HEK293 (cell line): ENCODE results near the gene CDR2L.

ENCODE experiments used
- ATF2 ChIP-seq: fragments of 450-650 bp; formaldehyde crosslinking; IDR thresholded peaks from 2 replicates; pipeline ENCODE4 v1.5.1; 2016; ENCODE audit warnings: missing biosample characterization, missing genetic modification characterization, low read depth
- BCL6B ChIP-seq: fragments of 450-650 bp; formaldehyde crosslinking; IDR thresholded peaks from 2 replicates; pipeline ENCODE4 v1.5.1; 2017; ENCODE audit warnings: missing biosample characterization, missing genetic modification characterization
- FEZF1 ChIP-seq: fragments of 450-650 bp; formaldehyde crosslinking; IDR thresholded peaks from 2 replicates; pipeline ENCODE4 v1.5.1; 2016; ENCODE audit warnings: missing biosample characterization, missing genetic modification characterization
- KLF16 ChIP-seq: fragments of 450-650 bp; formaldehyde crosslinking; IDR thresholded peaks from 2 replicates; pipeline ENCODE4 v1.5.1; 2017; ENCODE audit warnings: missing biosample characterization, missing genetic modification characterization
- ZBTB48 ChIP-seq: fragments of 450-650 bp; formaldehyde crosslinking; IDR thresholded peaks from 2 replicates; pipeline ENCODE4 v1.5.1; 2016; ENCODE audit warnings: missing biosample characterization, missing genetic modification characterization
- ZBTB8A ChIP-seq: fragments of 450-650 bp; formaldehyde crosslinking; IDR thresholded peaks from 2 replicates; pipeline ENCODE4 v1.5.1; 2016; ENCODE audit warnings: missing biosample characterization, missing genetic modification characterization
- ZFP37 ChIP-seq: fragments of 450-650 bp; formaldehyde crosslinking; IDR thresholded peaks from 2 replicates; pipeline ENCODE4 v1.5.1; 2016; ENCODE audit warnings: missing biosample characterization, missing genetic modification characterization
- ZNF157 ChIP-seq: fragments of 450-650 bp; formaldehyde crosslinking; IDR thresholded peaks from 2 replicates; pipeline ENCODE4 v1.5.1; 2016; ENCODE audit warnings: missing biosample characterization, missing genetic modification characterization
- ZNF280C ChIP-seq: fragments of 450-650 bp; formaldehyde crosslinking; IDR thresholded peaks from 2 replicates; pipeline ENCODE4 v1.5.1; 2016; ENCODE audit warnings: missing biosample characterization, missing genetic modification characterization
- ZNF292 ChIP-seq: fragments of 450-650 bp; formaldehyde crosslinking; IDR thresholded peaks from 2 replicates; pipeline ENCODE4 v1.5.1; 2016; ENCODE audit warnings: low read depth, missing biosample characterization, missing genetic modification characterization, borderline replicate concordance
- ZNF311 ChIP-seq: fragments of 450-650 bp; formaldehyde crosslinking; IDR thresholded peaks from 2 replicates; pipeline ENCODE4 v1.5.1; 2017; ENCODE audit warnings: missing biosample characterization, missing genetic modification characterization, borderline replicate concordance
- ZNF350 ChIP-seq: fragments of 450-650 bp; formaldehyde crosslinking; IDR thresholded peaks from 2 replicates; pipeline ENCODE4 v1.5.0; 2017; ENCODE audit warnings: missing biosample characterization, mild to moderate bottlenecking, missing genetic modification characterization
- ZNF362 ChIP-seq: fragments of 450-650 bp; formaldehyde crosslinking; IDR thresholded peaks from 2 replicates; pipeline ENCODE4 v1.5.1; 2016; ENCODE audit warnings: missing biosample characterization, missing genetic modification characterization
- ZNF518A ChIP-seq: fragments of 450-650 bp; formaldehyde crosslinking; conservative IDR thresholded peaks from 2 replicates; pipeline ENCODE4 v1.5.1; 2016; ENCODE audit warnings: low read depth, missing biosample characterization, missing genetic modification characterization
- ZNF571 ChIP-seq: fragments of 450-650 bp; formaldehyde crosslinking; IDR thresholded peaks from 2 replicates; pipeline ENCODE4 v1.5.0; 2017; ENCODE audit warnings: missing biosample characterization, missing genetic modification characterization
- ZNF621 ChIP-seq: fragments of 450-650 bp; formaldehyde crosslinking; IDR thresholded peaks from 2 replicates; pipeline ENCODE4 v1.5.1; 2017; ENCODE audit warnings: missing biosample characterization, missing genetic modification characterization
- ZNF777 ChIP-seq: fragments of 450-650 bp; formaldehyde crosslinking; IDR thresholded peaks from 2 replicates; pipeline ENCODE4 v1.5.1; 2017; ENCODE audit warnings: missing biosample characterization, missing genetic modification characterization, borderline replicate concordance
- ZXDB ChIP-seq: fragments of 450-650 bp; formaldehyde crosslinking; IDR thresholded peaks from 2 replicates; pipeline ENCODE4 v1.5.1; 2016; ENCODE audit warnings: missing biosample characterization, missing genetic modification characterization

Gene CDR2L

GRCh38 chr17:75008373-75008772, 20.9 kb downstream of the CDR2L start (continued):
- TF ChIP-seq ATF2 (tag by site-specific recombination) (no peak), ZNF350 (tag by site-specific recombination) (no peak), ZNF621 (tag by site-specific recombination) (no peak), BCL6B (tag by site-specific recombination) (no peak), ZNF777 (tag by site-specific recombination) (no peak), ZNF311 (no peak), KLF16 (tag by site-specific recombination) (no peak), ZBTB8A (tag by site-specific recombination) (peak; percentile 33), ZNF518A (tag by site-specific recombination) (no peak), ZNF362 (tag by site-specific recombination) (peak; percentile 83), ZNF280C (tag by site-specific recombination) (no peak), ZNF571 (tag by site-specific recombination) (no peak), ZBTB48 (tag by site-specific recombination) (no peak), FEZF1 (peak; percentile 75), ZNF292 (tag by site-specific recombination) (no peak), ZXDB (tag by site-specific recombination) (no peak), ZFP37 (tag by site-specific recombination) (no peak), ZNF157 (no peak)
- TF ChIP-seq, all 188 proteins: peak for 9
